GM19467 (cell line): ENCODE data around the gene OR4K14.
"Not testable (repeated sequence)": the region's sequence is repeated elsewhere in the genome, so short reads cannot be mapped to it uniquely, and the experiment has no call there.

ENCODE experiments used
- ATAC-seq: cut with Tn5 transposase; IDR thresholded peaks from one replicate; pipeline ENCODE4 v1.9.1; 2021; ENCODE audit warnings: mild to moderate bottlenecking, moderate library complexity; ENCODE audit not compliant: unreplicated experiment

Gene OR4K14

GRCh38 chr14:20019257-20019865 is at the start of gene OR4K14:
OR4K14 (minus strand) TSS chr14:20019307; CDS start chr14:20015193, 4,114 bp downstream.
- no peak for ATAC-seq

- no peak for ATAC-seq
Measured at GRCh38 chr14:20059745-20060144, 40.6 kb upstream of the OR4K14 start, which contains the start of gene OR4L1. OR4L1 (plus strand) TSS chr14:20060045; CDS start chr14:20060045, 0 bp downstream.

GRCh38 chr14:20048202-20048601 is 29.1 kb upstream of the OR4K14 start:
- ATAC-seq, result no peak

- no peak for ATAC-seq
Measured at GRCh38 chr14:20044243-20044642, 25.1 kb upstream of the OR4K14 start.

GRCh38 chr14:20035938-20036337 is 16.8 kb upstream of the OR4K14 start, which contains the start of gene OR4K13:
OR4K13 (minus strand) TSS chr14:20036038; CDS start chr14:20034758, 1,280 bp downstream.
- no peak for ATAC-seq

- no peak for ATAC-seq
Measured at GRCh38 chr14:20035449-20035848, 16.3 kb upstream of the OR4K14 start.

GRCh38 chr14:20031058-20031457 is 12.0 kb upstream of the OR4K14 start:
- ATAC-seq, result no peak

GRCh38 chr14:20008156-20008555 is 11.0 kb downstream of the OR4K14 start:
- no peak for ATAC-seq

GRCh38 chr14:20002319-20002718 is 16.8 kb downstream of the OR4K14 start:
- no peak for ATAC-seq

- no peak for ATAC-seq
Measured at GRCh38 chr14:20001863-20002262, 17.2 kb downstream of the OR4K14 start, which contains the start of gene OR4Q2. OR4Q2 (plus strand) TSS chr14:20002163.

- ATAC-seq, result no peak
Measured at GRCh38 chr14:19993438-19993837, 25.7 kb downstream of the OR4K14 start.

GRCh38 chr14:19975291-19975690 is 43.8 kb downstream of the OR4K14 start, which contains the start of gene OR4K15:
OR4K15 (plus strand) TSS chr14:19975591; CDS start chr14:19975591, 0 bp downstream.
- no peak for ATAC-seq

- ATAC-seq, result no peak
Measured at GRCh38 chr14:19974844-19975243, 44.3 kb downstream of the OR4K14 start.

GRCh38 chr14:19969735-19970134 is 49.4 kb downstream of the OR4K14 start:
- not testable (repeated sequence) for ATAC-seq
